HG03045 (cell line): Measurements from ENCODE around the gene GET4.

Experiments used
- ATAC-seq: cut with Tn5 transposase; IDR thresholded peaks from one replicate; pipeline ENCODE4 v1.9.1; 2021; ENCODE audit warnings: mild to moderate bottlenecking, moderate library complexity; ENCODE audit not compliant: unreplicated experiment

GET4 gene

GRCh38 chr7:945147-945555 is 68.8 kb downstream of the GET4 start:
- ATAC-seq = no peak

- no peak for ATAC-seq
Measured at GRCh38 chr7:945556-946255, 69.4 kb downstream of the GET4 start.
